Measurements from ENCODE around the gene NIT1. TPM values are rescaled to one million over a fixed set of nuclear protein-coding genes. Genes with fewer than 3 reads are reported as not detected.
A peak's percentile ranks its signal among the peaks of the same experiment; 100 is the strongest.

Gene NIT1
- total RNA-seq, 1 donor from 2014 or later = 35.9 TPM

- no peak for TF ChIP-seq CTCF (IDR thresholded peaks at IDR 0.05; ENCODE audit: unreplicated experiment)
- H3K4me1 Mint-ChIP-seq = peaks cover 18% of the 10 kb centered on the region
- DNase-seq (ENCODE audit: low spot score in 2 of 2, unreplicated experiment in 2 of 2) = no peak
- peaks cover 15% of the 10 kb centered on the region for H3K36me3 Mint-ChIP-seq
- no peak overlapping the region for H3K4me3 Mint-ChIP-seq
- H3K27me3 Mint-ChIP-seq (ENCODE audit: low read depth) = no peaks in the 10 kb centered on the region
- no peak overlapping the region for H3K27ac Mint-ChIP-seq
- H3K9me3 Mint-ChIP-seq = no peaks in the 10 kb centered on the region
These were observed 40.5 kb upstream of the NIT1 start for GRCh38 chr1:161077426-161077825.

GRCh38 chr1:161079436-161080110 is 38.3 kb upstream of the NIT1 start:
- no peak overlapping the region for H3K4me3 Mint-ChIP-seq
- DNase-seq (ENCODE audit: low spot score in 2 of 2, unreplicated experiment in 2 of 2) = no peak
- no peaks in the 10 kb centered on the region for H3K9me3 Mint-ChIP-seq
- peaks cover 15% of the 10 kb centered on the region for H3K36me3 Mint-ChIP-seq
- H3K27me3 Mint-ChIP-seq (ENCODE audit: low read depth) = no peaks in the 10 kb centered on the region
- TF ChIP-seq CTCF (IDR thresholded peaks at IDR 0.05; ENCODE audit: unreplicated experiment) = no peak
- peaks cover 35% of the 10 kb centered on the region for H3K4me1 Mint-ChIP-seq
- no peak overlapping the region for H3K27ac Mint-ChIP-seq

- peaks cover 41% of the 10 kb centered on the region for H3K4me1 Mint-ChIP-seq
- no peak for TF ChIP-seq CTCF (IDR thresholded peaks at IDR 0.05; ENCODE audit: unreplicated experiment)
- no peaks in the 10 kb centered on the region for H3K9me3 Mint-ChIP-seq
- no peaks in the 10 kb centered on the region for H3K27me3 Mint-ChIP-seq (ENCODE audit: low read depth)
- H3K36me3 Mint-ChIP-seq = peaks cover 15% of the 10 kb centered on the region
- peak overlapping the region; percentile 45 for H3K27ac Mint-ChIP-seq
- DNase-seq (ENCODE audit: low spot score in 2 of 2, unreplicated experiment in 2 of 2) = no peak
- no peak overlapping the region for H3K4me3 Mint-ChIP-seq
These were observed 37.2 kb upstream of the NIT1 start for GRCh38 chr1:161080441-161081405.

- Mint-ChIP-seq H3K27ac (peak overlapping the region; percentile 17), H3K36me3 (peaks cover 14% of the 10 kb centered on the region), H3K4me3 (no peak overlapping the region), H3K4me1 (peaks cover 49% of the 10 kb centered on the region), H3K9me3 (no peaks in the 10 kb centered on the region), H3K27me3 (ENCODE audit: low read depth) (no peaks in the 10 kb centered on the region)
- no peak for DNase-seq (ENCODE audit: low spot score in 2 of 2, unreplicated experiment in 2 of 2)
- no peak for TF ChIP-seq CTCF (IDR thresholded peaks at IDR 0.05; ENCODE audit: unreplicated experiment)
These were observed 36.4 kb upstream of the NIT1 start for GRCh38 chr1:161081519-161081918.

GRCh38 chr1:161082483-161082882 is 35.4 kb upstream of the NIT1 start:
- DNase-seq (ENCODE audit: low spot score in 2 of 2, unreplicated experiment in 2 of 2) = no peak
- peaks cover 58% of the 10 kb centered on the region for H3K4me1 Mint-ChIP-seq
- peak overlapping the region; percentile 94 for H3K27ac Mint-ChIP-seq
- no peak overlapping the region for H3K4me3 Mint-ChIP-seq
- no peaks in the 10 kb centered on the region for H3K9me3 Mint-ChIP-seq
- H3K36me3 Mint-ChIP-seq = peaks cover 14% of the 10 kb centered on the region
- TF ChIP-seq CTCF (IDR thresholded peaks at IDR 0.05; ENCODE audit: unreplicated experiment) = no peak
- H3K27me3 Mint-ChIP-seq (ENCODE audit: low read depth) = no peaks in the 10 kb centered on the region

All from mesothelial cell of epicardium (in vitro differentiated cells).